Keratinocyte (primary cell): ENCODE measurements around the gene TFAP2E. TPM values are rescaled to one million over a fixed set of nuclear protein-coding genes. Genes with fewer than 3 reads are reported as not detected.
A peak's percentile ranks its signal among the peaks of the same experiment; 100 is the strongest.

Experiments
- DNase-seq: peaks from one replicate; pipeline ENCODE4 v3.0.0-alpha.2; 2011; ENCODE audit warnings: low read depth, missing footprints, low spot score
- FAIRE-seq: peaks from 2 replicates; lab custom pipeline; 2011; peaks lifted over from hg19 to GRCh38; lab: Jason Lieb, UNC
- H2AFZ ChIP-seq: 2 replicates; pipeline ENCODE4 v1.6.0; 2012; ENCODE audit warnings: low read length, control low read depth, inconsistent platforms; ENCODE audit not compliant: control insufficient read depth
- H3K27ac ChIP-seq: 2 replicates; pipeline ENCODE4 v1.5.1; 2011; ENCODE audit warnings: low read length; ENCODE audit not compliant: control insufficient read depth, insufficient read depth
- H3K27me3 ChIP-seq: 3 replicates; pipeline ENCODE4 v1.6.0; 2011; ENCODE audit warnings: low read length; ENCODE audit not compliant: control insufficient read depth, insufficient read depth; ENCODE audit errors: extremely low read depth
- H3K36me3 ChIP-seq, 2 experiments: 2 replicates in 1 of 2; 3 replicates in 1 of 2; pipeline ENCODE4 v1.5.1; 2011; ENCODE audit warnings: low read length in 2 of 2, mild to moderate bottlenecking in 1 of 2; ENCODE audit not compliant: control insufficient read depth in 2 of 2, insufficient read depth in 2 of 2; ENCODE audit errors: extremely low read depth in 1 of 2
- H3K4me1 ChIP-seq: 3 replicates; pipeline ENCODE4 v1.5.1; 2011; ENCODE audit warnings: low read length; ENCODE audit not compliant: control insufficient read depth, insufficient read depth; ENCODE audit errors: extremely low read depth
- H3K4me2 ChIP-seq: 3 replicates; pipeline ENCODE4 v1.6.0; 2011; ENCODE audit warnings: low read depth, low read length; ENCODE audit not compliant: control insufficient read depth, insufficient read depth; ENCODE audit errors: extremely low read depth
- H3K4me3 ChIP-seq, 3 experiments: fragments of 200-600 bp in 1 of 3; sonication (generic) in 1 of 3; 2 replicates in 2 of 3; 3 replicates in 1 of 3; pipeline ENCODE4 v1.5.1; 2011 to 2016; ENCODE audit warnings: low read length in 3 of 3, mild to moderate bottlenecking in 3 of 3, control low read depth in 2 of 3, inconsistent platforms in 1 of 3, low read depth in 1 of 3, mixed read lengths in 1 of 3, mixed run types in 1 of 3, moderate library complexity in 1 of 3; ENCODE audit not compliant: control insufficient read depth in 2 of 3, insufficient read depth in 2 of 3; ENCODE audit errors: extremely low read depth in 1 of 3
- H3K79me2 ChIP-seq: 2 replicates; pipeline ENCODE4 v1.6.0; 2012; ENCODE audit warnings: low read length; ENCODE audit not compliant: control insufficient read depth, insufficient read depth
- H3K9ac ChIP-seq: 3 replicates; pipeline ENCODE4 v1.6.0; 2011; ENCODE audit warnings: low read length; ENCODE audit not compliant: control insufficient read depth, insufficient read depth; ENCODE audit errors: extremely low read depth
- H3K9me1 ChIP-seq: 3 replicates; pipeline ENCODE4 v1.6.0; 2011; ENCODE audit warnings: low read length; ENCODE audit not compliant: control insufficient read depth, insufficient read depth; ENCODE audit errors: extremely low read depth
- H3K9me3 ChIP-seq: 2 replicates; pipeline ENCODE4 v1.5.1; 2012; ENCODE audit warnings: low read depth, low read length; ENCODE audit not compliant: control insufficient read depth
- H4K20me1 ChIP-seq: 3 replicates; pipeline ENCODE4 v1.6.0; 2011; ENCODE audit warnings: low read length; ENCODE audit not compliant: control insufficient read depth, insufficient read depth; ENCODE audit errors: extremely low read depth
- CTCF ChIP-seq, 3 experiments: IDR thresholded peaks in 1 of 3; conservative IDR thresholded peaks in 1 of 3; optimal IDR thresholded peaks in 1 of 3; 2 replicates in 2 of 3; 3 replicates in 1 of 3; pipeline versions ENCODE3 to v1.5.1; 2011; ENCODE audit warnings: low read length in 3 of 3, mild to moderate bottlenecking in 3 of 3, moderate library complexity in 2 of 3, control low read depth in 1 of 3, inconsistent platforms in 1 of 3; ENCODE audit not compliant: insufficient read depth in 2 of 3; ENCODE audit errors: extremely low read depth in 1 of 3
- EZH2 ChIP-seq: IDR thresholded peaks from one replicate; pipeline ENCODE4 v1.6.1; 2012; ENCODE audit warnings: inconsistent platforms, mild to moderate bottlenecking, low read length, moderate library complexity
- dilution Hi-C: fragments of 300-500 bp; cut with MboI; formaldehyde crosslinking; loops from one replicate; pipeline ENCODE4 v1.7.0; 2020; ENCODE audit warnings: low sequenced_read_pairs; ENCODE audit not compliant: extremely low pct_ligation_motif_present
- polyA plus RNA-seq, 5 experiments: library from polyadenylated mRNA; depleted of rRNA in 3 of 5; stranded (reverse) in 3 of 5; stranded (forward) in 1 of 5; unstranded in 1 of 5; fragments of >200 nt; gene quantifications; 1 replicate in 1 of 5; 2 replicates in 3 of 5; 3 replicates in 1 of 5; pipeline versions ENCODE4 v1.2.1 to v1.2.3, GENCODE V29; 2011 to 2012; ENCODE audit warnings: missing spikeins in 2 of 5, low read depth in 1 of 5, low replicate concordance in 1 of 5

TFAP2E gene
- polyA plus RNA-seq, 1 donor (not counting 4 experiments of a cell fraction or from before 2014, with no cell fraction given), result 0.26 TPM

GRCh38 chr1:35559317-35559944 lies 13.7 kb upstream of the TFAP2E start:
- FAIRE-seq, result no peak
- peaks cover 16% of the 10 kb centered on the region for H4K20me1 ChIP-seq
- H3K27ac ChIP-seq, result no peak overlapping the region

GRCh38 chr1:35560256-35561225 lies 12.6 kb upstream of the TFAP2E start:
- no peaks in the 10 kb centered on the region for H3K9me1 ChIP-seq
- no peaks in the 10 kb centered on the region for H3K9me3 ChIP-seq
- DNase-seq (no peak), FAIRE-seq (no peak)
- H3K27ac ChIP-seq, result no peak overlapping the region
- peak overlapping the region; percentile 47 for H3K4me2 ChIP-seq
- H3K4me1 ChIP-seq, result peaks cover 52% of the 10 kb centered on the region
- peaks cover 10 to 19% of the 10 kb centered on the region in 2 experiments for H3K36me3 ChIP-seq
- H3K9ac ChIP-seq, result peak overlapping the region; percentile 40
- no peaks in the 10 kb centered on the region for H3K27me3 ChIP-seq
- TF ChIP-seq CTCF (optimal IDR thresholded peaks at IDR 0.05 in 1 of 3, IDR thresholded peaks at IDR 0.05 in 1 of 3, conservative IDR thresholded peaks at IDR 0.05 in 1 of 3; ENCODE audit: extremely low read depth in 1 of 3, insufficient read depth in 2 of 3, low read length in 3 of 3) (no peak), EZH2 (no peak)
- H3K4me3 ChIP-seq, result peak overlapping the region in 1 of 3 experiments; percentile 31
- H3K79me2 ChIP-seq, result peaks cover 6% of the 10 kb centered on the region
- H4K20me1 ChIP-seq, result peaks cover 16% of the 10 kb centered on the region
- H2AFZ ChIP-seq, result no peak overlapping the region
- dilution Hi-C loops, result no loop called here

More at GRCh38 chr1:35559317-35559944, 13.7 kb upstream of the TFAP2E start:
- Histone ChIP-seq H3K36me3 (peaks cover 10 to 17% of the 10 kb centered on the region in 2 experiments), H3K4me2 (peak overlapping the region; percentile 11), H3K4me3 (no peak overlapping the region), H3K27me3 (no peaks in the 10 kb centered on the region), H3K9ac (no peak overlapping the region), H2AFZ (no peak overlapping the region), H3K9me1 (no peaks in the 10 kb centered on the region), H3K9me3 (no peaks in the 10 kb centered on the region), H3K4me1 (peaks cover 57% of the 10 kb centered on the region), H3K79me2 (peaks cover 6% of the 10 kb centered on the region)
- DNase-seq, result no peak
- TF ChIP-seq CTCF (optimal IDR thresholded peaks at IDR 0.05 in 1 of 3, IDR thresholded peaks at IDR 0.05 in 1 of 3, conservative IDR thresholded peaks at IDR 0.05 in 1 of 3; ENCODE audit: extremely low read depth in 1 of 3, insufficient read depth in 2 of 3, low read length in 3 of 3), result no peak
- dilution Hi-C loops, result no loop called here
